ENCODE measurements around the gene IPO11.
"Not testable (repeated sequence)": the region's sequence is repeated elsewhere in the genome, so short reads cannot be mapped to it uniquely, and the experiment has no call there.

The IPO11 gene

DNA sequence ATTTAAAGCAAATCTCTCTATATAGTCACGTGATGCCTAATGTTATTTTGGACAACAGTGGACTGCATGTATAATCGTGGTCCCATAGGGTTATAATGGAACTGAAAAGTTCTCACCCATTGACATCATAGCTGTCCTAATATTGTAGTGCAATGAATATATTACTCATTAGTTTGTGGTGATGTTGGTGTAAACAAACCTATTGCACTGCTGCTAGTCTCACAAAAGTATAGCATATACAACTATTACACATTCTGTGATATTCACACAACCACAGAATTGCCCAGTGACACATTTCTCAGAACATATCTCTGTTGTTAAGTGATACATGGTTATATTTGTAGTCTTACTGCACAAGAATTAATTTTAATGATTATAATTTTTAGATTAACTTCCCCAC is 37.7 kb downstream of the IPO11 start:
- no peak for DNase-seq

DNA sequence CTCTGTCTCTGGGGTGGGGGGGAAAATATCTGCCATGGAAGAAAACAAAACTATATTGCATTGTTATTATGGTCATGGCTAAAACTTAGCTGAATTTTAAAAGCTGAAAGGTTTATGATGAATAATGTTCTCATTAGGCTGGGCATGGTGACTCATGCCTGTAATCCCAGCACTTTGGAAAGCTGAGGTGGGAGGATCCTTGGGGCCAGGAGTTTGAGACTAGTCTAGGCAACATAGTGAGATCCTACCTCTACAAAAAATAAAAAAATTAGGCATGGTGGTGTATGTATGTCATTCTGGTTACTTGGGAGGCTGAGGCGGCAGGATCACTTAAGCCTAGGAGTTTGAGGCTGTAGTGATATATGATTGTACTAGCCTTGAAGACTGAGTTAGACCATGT is 44.5 kb downstream of the IPO11 start:
- no peak for DNase-seq

DNA sequence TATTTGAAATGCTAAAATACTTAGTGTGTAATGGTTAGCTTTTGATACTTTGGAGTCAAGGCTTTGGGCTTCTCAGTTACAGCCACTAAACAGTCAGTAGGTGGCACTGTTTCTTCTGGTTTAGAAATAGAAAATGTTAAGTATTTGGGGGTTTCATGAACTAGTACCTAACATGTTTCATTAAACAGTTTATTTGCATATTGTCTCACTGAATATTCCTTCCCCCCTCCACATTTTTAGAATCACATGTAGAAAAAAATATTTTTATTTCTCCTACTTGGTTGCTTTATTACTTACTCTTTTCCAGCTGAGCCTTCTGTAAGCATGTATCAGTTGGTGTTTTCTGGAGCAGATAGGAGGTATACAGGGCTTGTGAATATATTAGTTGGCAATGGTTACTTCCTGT is 48.0 kb downstream of the IPO11 start:
- DNase-seq = no peak

DNA sequence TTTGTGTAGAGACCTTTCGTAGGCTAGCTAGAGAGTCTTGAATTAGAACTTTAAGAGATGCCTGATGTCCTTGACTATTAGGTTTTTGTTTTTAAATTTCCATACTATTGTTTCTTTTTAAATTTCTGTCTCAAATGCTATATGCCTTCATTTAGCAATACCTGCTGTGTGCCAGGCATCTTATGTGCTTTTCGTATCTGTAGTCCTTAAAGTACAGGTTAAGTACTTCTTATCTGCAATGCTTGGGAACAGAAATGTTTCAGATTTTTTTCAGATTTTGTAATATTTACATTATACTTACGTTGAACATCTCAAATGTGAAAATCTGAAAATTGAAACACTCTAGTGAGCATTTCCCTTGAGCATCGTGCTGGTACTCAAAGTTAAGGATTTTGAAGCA is 49.0 kb downstream of the IPO11 start:
- no peak for DNase-seq

DNA sequence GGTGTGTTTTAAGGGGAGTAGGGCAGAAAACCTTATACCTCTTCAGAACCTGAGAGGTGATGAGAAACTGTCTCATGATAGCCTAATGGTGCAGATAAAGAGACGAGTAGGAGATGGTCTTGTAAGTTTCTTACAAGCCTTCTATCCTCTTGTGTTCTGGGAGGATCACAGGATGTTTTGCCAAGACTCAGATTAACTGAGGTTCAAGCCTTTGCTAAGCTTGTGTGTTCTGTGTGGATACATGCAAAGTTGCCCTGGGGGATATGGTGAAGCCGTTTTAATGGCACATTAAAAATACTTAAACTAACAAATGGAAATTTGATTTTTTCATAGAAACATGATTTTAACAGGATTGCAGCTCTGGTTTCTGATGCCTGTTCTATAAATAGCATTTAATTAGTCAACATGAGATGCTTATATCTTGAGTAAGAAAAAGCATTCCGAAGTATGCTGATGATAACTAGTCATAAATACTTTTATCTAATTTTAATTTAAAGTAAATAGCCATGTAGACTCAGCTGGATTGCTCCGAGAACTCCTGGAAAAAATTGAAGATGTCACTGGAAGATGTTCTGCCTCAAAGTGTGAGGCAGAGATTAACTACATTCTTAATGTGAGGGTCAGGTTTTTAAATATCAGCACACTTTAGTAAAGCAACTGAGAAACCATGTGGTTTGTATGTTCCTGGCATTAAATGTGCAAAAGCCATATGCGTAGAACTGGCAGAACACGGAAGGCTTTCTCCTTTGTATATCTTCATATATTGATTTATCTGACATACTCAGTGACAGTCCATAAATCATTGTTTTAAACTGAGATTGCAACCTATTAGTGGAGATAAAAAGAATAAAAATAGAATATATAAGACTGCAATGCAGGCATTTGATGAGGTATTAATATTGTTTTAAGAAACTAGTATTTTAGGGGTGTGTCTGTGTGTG is 53.7 kb downstream of the IPO11 start:
- DNase-seq = no peak

DNA sequence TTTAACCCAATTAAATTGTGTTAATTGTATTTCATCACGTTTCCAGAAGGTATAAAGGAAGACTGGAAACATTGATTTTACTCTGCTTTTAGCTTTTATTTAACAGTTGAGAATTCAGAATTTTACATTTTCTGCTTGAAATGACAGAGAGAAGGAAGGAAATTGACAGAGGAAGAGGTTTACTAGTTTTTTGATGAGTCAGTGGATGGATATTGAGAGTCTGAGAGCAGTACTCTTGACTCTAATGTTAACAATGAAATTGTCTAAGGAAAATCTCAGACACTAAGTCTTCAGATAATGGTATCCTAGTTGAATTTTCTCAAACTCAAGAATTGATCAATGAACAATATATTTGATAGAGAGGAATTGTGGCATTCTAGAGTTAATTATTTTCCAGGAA is 60.6 kb downstream of the IPO11 start:
- DNase-seq = no peak

DNA sequence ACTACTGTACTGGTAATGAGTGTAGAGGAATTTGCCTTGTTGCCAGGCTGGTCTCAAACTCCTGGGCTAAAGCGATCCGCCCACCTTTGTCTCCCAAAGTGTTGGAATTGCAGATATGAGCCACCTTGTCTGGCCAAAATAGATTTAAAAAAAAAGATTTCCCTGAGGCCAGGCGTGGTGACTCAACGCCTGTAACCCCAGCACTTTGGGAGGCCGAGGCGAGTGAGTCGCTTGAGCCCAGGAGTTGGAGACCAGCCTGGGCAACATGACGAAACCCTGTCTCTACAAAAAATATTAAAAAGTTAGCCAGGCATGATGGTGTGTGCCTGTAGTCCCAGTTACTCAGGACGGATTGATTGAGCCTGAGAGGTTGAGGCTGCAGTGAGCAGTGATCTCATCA is 62.5 kb downstream of the IPO11 start:
- no peak for DNase-seq

DNA sequence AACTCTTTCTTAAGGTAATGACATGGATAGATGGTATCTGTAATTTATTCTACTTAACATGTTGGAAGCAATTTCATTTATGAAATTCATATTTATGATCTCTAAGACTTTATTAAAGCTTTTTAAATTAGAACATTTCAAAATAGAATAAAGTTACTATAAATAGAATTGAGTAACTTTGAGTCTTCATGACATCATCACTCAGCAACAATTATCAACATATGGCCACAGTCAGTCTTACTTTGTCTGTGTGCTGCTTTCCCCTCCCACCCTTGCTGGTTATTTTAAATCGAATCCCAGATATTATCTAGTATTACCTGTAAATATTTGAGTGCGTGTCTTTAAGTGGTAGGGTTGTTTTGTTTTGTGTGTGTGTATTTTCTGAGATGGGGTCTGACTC is 65.2 kb downstream of the IPO11 start:
- no peak for DNase-seq

DNA sequence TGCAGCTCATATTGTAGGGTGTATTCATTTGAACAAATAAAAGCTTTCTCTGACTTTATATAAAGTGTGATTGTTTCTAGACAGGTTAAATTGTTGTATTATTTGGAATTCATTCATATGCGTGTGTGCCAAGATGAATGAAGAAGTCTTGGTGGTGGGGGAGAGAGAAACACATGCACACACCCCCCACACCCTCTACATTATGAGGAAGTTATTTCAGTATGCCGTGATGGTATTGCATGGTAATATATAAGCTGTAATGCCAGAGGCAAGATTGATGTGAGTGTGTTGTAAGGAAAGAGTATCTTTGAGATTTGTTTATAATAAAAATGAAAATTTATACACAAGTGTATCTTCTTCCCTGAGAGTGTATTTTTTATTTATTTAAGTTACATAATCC is 71.0 kb downstream of the IPO11 start:
- no peak for DNase-seq

DNA sequence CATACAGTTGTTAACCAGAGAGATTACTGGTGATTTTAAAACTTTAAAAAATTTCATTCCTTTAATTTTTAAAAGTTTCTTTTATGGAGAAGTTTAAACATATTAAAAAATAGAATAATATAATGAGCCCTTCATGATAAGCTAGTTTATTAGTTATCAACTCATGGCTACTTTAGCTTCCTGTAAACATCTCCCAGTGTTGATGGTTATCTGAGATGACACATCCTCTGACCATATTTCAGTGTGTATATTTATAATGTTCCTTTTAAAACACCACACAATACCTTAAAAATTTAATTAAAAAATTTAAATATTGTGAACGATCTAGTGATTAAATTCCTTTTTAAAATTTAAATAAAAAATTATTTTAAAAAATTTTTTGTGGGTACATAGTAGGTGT is 74.1 kb downstream of the IPO11 start:
- no peak for DNase-seq

DNA sequence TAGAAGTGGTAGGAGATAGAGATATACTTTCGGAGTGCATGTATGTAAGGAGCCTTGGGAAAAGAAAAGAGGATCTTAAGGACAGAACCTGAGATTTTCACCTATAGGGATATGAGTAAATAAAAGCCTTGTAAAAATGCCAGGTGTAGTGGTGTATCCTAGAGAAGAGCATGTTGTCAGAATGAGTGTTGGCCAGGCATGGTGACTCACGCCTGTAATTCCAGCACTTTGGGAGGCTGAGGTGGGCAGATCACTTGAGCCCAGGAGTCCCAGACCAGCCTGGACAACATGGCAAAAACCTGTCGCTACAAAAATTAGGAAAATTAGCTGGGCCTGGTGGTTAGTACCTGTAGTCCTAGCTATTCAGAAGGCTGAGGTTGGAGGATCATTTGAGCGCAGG is 76.0 kb downstream of the IPO11 start:
- DNase-seq = no peak

DNA sequence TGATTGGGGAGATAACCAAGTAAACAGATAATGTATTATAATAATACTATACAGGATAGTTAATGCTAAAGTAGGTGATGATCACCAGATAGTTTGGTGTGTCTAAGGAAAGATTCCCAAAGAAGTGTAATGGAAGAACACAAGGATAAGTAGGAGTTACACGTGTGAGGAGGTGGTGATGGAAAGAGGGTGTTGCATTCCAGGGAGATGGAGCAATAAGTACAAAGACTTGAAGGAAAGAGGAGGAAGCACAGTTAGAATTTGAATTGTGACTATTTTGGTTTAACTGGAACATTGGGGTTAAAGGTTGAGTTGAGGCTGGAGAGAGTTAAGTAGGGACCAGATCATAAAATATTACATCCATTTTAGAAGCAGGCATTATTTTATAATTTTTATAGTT is 76.9 kb downstream of the IPO11 start:
- no peak for DNase-seq

DNA sequence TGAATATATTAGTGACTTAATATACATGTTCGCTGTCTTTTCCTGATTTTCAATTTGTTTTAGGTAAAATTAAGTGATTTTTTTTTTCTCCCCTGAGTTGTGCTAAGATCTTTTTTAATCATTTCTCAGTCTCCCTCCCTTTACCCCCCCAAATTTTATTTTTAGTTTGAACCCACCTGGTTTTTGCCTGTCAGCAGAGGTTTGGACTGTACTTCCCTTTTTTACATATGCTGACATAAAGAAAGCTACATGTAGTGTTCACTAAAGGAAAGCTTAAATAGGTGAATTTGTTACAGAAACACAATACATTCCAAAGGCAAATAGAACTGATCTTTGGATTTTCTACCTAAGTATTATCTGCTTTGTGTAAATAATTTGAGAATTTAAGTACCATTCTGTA is 82.2 kb downstream of the IPO11 start:
- no peak for DNase-seq

DNA sequence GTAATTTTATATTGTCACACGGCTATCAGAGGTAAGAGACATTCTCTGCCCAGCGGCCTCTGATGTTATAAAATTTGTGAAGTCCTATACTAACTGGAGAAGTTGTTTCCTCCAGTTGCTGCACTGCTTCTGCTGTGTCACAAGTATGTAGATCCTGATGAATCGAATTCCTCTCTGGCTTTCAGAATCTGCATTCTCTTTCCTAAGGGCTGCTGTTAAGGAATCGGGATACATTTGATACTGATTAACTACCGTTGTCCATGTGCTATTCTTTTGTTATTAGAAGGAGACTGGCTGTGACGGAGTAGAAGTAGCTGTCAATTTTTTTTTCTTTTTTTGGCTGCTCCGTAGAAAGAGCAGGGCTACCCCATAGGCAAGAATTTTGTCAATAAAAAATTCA is 84.3 kb downstream of the IPO11 start:
- no peak for DNase-seq

DNA sequence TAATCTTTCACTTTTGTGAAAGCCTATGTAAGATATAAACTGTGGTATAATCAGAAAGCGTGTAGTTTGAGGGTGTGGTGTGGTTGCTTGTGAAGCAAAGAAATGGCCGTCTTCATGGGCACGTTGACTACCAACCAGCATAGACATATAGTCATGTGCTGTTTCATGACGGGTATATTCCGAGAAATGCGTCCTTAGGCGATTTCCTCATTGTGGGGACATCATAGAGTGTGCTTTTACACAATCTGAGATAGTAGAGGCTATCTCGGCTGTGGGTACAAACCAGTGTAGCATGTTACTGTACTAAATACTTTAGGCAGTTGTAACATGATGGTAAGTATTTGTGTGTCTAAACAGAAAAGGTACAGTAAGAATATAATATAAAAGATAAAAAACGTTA is 86.4 kb downstream of the IPO11 start:
- no peak for DNase-seq

DNA sequence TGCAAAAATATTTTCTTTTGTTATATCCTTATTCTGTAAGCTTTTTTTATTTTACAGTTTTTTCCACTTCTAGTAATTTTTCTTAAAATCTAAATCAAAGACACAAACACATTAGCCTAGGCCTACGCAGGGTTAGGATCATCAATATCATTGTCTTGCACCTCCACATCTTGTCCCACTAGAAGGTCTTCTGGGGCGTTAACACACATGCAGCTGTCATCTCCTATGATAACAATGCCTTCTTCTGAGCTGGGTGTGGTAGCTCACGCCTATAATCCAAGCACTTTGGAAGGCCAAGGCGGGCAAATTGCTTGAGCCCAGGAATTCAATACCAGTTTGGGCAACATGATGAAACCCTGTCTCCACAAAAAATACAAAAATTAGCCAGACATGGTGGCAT is 87.2 kb downstream of the IPO11 start:
- DNase-seq = no peak

DNA sequence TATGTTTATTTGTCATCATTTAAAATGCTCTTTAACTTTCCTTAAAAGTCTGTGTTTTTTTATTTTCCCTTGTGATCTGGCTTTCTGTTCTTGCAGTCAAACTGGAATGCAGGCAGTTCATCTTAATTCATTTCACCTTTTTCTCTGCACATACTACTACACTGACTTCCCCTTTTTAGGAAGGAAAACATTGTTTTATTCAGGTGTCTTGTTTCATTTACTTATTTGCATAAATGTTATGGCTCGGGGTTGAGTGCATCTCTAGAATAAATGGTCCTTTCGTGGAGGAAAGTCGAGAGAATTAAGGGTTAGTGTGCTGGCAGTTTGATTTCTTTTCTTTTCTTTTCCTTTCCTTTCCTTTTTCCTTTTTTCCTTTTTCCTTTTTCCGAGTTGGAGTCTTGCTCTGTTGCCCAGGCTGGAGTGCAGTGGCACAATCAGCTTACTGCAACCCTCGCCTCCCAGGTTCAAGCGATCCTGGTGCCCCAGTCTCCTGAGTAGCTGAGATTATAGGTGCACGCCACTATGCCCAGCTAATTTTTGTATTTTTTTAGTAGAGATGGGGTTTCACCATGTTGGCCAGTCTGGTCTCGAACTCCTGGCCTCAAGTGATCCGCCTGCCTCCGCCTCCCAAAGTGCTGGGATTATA is 90.0 kb downstream of the IPO11 start:
- no peak for DNase-seq

DNA sequence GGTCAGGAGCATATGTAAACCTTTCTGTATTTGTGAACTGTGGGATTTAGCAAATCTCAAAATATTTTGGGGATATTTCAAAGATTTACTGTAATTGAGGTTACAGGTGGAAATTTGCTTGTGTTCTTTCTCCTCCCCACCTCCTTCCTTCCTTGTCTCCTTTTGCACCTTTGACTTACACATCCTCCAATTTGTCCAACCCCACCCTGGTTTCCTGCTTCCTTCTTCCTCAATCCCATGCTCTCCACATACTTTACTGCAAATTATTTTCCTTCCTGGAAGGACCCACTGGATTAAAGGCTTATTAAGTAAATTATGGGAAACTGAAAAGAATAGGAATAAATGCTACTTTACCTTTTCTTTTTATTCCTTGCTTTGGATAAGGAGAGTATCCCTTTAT is 91.6 kb downstream of the IPO11 start:
- DNase-seq = no peak

DNA sequence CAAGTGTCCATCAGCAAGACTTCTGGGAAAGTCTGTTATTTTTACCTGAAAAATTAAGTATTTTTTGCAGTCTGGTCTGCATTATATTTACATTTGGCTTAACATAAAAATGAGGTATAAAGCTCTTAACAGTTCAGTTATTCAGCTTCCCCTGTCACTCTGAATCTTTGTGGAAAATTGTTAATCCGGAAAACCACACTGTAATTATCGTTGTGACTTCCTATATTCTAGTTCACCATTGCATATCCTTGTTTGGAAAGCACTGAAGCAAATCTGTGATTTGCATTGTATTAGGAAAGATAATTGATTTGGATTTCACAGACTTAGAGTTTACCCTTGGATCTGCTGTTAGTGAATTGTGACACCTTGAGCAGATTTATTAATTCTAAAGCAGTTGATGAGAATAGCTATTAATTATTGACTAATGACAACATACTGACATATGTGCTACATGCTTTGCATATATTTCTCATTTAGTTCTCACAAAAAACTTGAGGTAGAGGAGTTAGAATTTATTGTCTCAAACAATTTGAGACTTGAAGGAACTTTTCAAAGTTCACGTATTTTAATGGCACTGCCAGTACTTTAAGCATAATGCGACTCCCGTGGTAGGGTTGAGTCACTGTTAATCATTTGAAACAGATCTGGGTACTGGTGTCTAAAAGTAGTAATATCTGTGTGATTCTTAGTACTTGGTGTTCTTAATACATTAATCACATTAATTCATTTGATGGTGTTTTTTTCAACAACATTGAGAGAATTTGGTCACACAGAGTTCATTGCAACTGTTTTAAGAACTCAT is 94.3 kb downstream of the IPO11 start:
- DNase-seq = no peak

DNA sequence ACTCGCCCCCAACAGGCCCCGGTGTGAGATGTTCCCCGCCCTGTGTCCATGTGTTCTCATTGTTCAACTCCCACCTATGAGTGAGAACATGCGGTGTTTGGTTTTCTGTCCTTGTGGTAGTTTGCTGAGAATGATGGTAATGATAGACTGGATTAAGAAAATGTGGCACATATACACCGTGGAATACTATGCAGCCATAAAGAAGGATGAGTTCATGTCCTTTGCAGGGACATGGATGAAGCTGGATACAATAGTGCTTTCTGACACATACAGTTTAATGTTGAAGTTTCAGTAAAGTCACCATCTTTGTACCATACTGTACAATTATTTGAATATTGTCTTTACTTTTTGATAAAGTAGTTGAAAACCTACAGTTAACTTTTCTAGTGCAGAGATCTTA is 96.2 kb downstream of the IPO11 start:
- not testable (repeated sequence) for DNase-seq

DNA sequence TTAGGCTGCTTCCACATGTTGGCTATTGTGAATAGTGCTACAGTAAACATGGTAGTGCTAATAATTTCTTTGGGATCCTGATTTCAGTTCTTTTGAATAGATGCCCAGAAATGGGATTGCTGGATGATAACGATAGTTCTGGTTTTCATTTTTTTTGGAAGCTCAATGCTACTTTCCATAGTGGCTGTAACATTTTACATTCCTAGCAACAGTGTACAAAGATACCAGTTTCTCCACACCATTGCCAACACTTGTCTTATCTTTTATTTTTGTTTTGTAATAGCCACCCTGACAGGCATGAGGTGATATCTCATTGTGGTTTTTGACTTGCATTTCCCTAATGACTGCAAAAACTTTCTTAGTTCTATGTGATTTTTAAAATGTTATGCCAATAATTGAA is 97.2 kb downstream of the IPO11 start:
- no peak for DNase-seq

DNA sequence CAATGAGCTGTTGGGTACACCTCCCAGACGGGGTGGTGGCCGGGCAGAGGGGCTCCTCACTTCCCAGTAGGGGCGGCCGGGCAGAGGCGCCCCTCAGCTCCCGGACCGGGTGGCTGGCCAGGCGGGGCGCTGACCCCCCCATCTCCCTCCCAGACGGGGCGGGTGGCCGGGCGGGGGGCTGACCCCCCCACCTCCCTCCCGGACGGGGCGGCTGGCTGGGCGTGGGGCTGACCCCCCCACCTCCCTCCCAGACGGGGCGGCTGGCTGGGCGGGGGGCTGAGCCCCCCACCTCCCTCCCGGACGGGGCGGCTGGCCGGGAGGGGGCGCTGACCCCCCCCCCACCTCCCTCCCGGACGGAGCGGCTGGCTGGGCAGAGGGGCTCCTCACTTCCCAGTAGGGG is 100.5 kb downstream of the IPO11 start:
- not testable (repeated sequence) for DNase-seq

DNA sequence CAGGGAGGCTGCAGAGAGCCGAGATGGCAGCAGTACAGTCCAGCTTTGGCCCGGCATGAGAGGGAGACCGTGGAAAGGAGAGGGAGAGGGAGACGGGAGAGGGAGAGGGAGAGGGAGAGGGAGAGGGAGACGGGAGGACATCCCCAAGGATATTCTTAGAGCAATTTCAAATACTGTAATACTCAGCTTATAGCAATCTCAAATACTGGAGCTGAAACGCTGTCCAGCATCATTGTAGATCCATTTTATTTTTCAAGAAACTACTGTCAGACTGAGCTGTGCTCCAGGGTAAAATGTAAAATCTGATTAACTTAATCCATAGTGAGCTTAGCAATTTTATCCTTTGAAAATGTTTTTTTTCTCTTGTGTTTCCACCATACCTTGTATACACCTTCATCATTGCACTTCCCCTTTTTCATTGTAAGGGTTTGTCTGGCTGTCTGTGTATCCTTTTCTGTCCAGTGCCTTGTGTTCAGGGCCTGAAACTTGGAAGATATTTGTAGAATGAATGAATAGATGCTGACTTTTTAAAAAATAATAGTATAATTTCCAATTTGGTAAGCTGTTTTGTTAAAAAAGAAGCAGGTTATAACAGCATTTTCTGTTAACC is 102.1 kb downstream of the IPO11 start:
- DNase-seq = no peak
